Body of pancreas (tissue), 4 donors: Measurements from ENCODE around the gene NFATC4.

Experiments
- POLR2A ChIP-seq, 3 donors: fragments of 450-650 bp; IDR thresholded peaks; one replicate each; pipeline ENCODE4 v1.6.1; 2016; ENCODE audit warnings: antibody characterized with exemption in 3 of 3, mild to moderate bottlenecking in 2 of 3
- TF ChIP-seq, protein P1 (sequence below), 7 experiments: fragments of 450-650 bp in 4 of 7; fragments of 200-600 bp in 3 of 7; sonication (generic) in 3 of 7; IDR thresholded peaks; one replicate each; pipeline ENCODE4 v1.5.1; 2016 to 2019; ENCODE audit warnings: antibody characterized with exemption in 7 of 7

DNA sequence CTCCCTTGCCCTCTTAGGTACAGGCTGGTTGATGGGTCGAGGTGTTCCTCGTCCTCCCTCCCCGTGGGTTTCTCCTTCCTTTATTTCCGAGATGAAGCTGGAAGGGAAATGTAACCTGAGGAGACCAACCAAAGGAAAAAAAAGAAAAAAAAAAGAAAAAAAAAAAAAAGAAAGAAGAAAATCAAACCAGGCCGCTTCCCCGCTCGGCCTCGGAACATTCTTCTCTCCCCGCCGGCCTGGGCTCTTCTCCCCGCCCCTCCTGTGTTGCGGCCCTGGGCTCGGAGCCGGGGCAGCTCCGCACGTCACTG, 1.6 kb upstream of the NFATC4 start:
- TF ChIP-seq, protein P1, sequence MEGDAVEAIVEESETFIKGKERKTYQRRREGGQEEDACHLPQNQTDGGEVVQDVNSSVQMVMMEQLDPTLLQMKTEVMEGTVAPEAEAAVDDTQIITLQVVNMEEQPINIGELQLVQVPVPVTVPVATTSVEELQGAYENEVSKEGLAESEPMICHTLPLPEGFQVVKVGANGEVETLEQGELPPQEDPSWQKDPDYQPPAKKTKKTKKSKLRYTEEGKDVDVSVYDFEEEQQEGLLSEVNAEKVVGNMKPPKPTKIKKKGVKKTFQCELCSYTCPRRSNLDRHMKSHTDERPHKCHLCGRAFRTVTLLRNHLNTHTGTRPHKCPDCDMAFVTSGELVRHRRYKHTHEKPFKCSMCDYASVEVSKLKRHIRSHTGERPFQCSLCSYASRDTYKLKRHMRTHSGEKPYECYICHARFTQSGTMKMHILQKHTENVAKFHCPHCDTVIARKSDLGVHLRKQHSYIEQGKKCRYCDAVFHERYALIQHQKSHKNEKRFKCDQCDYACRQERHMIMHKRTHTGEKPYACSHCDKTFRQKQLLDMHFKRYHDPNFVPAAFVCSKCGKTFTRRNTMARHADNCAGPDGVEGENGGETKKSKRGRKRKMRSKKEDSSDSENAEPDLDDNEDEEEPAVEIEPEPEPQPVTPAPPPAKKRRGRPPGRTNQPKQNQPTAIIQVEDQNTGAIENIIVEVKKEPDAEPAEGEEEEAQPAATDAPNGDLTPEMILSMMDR (IDR thresholded peaks at IDR 0.05), result no peak
- no peak for TF ChIP-seq POLR2A (IDR thresholded peaks at IDR 0.05)
